NCI-H1417 (cell line): ENCODE measurements around the gene THRB.

Experiments used
- DNase-seq, 3 experiments: peaks; one replicate each; lab custom pipeline; 2025; lab: John Stamatoyannopoulos, UW

Gene THRB

DNA sequence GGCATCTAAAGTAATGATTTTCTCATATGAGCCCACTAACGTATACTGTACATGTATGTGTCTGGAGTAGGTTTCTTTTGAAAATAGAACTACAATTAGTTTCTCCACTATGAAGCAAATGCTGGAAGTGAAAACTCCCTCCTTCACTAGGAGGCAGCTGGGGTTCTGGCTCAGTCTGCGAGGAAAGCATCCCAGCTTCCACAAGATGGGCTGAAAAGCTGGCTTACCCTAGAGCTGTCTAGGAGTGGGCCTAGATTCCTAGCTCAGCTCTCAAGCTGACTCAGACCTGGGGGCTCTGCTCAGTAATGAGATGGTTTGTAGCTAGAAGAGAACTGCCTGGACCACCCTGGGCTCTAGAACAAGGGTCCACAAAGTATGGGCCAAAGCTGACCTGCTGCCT, 268.3 kb downstream of the THRB start:
- DNase-seq: no peak

DNA sequence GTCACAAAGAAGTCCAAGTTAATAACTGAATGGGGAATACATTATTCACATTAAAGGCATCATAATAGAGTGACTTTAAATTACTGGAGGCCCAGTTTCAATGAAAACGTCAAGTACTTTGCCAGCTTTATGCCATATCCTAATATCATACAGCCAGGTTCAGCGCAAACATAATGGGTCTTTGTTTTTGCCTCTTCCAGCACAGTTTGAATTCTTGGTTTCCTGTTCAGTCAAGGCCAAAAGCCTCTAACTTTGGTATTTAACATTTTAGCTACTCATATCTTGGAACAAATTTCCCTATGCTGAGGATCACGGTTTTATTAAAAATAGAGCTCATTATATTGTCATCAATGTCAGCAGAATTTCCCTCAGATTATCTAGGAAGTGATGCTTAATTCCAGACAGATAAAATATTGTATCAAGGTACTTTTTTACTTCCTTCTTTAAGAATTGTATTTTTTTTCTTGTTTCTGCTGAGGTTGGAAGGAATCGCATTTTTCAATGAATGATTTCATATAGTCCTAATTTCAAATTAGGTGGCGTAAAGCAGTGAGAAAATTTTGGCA, 269.2 kb downstream of the THRB start:
- DNase-seq: no peak

DNA sequence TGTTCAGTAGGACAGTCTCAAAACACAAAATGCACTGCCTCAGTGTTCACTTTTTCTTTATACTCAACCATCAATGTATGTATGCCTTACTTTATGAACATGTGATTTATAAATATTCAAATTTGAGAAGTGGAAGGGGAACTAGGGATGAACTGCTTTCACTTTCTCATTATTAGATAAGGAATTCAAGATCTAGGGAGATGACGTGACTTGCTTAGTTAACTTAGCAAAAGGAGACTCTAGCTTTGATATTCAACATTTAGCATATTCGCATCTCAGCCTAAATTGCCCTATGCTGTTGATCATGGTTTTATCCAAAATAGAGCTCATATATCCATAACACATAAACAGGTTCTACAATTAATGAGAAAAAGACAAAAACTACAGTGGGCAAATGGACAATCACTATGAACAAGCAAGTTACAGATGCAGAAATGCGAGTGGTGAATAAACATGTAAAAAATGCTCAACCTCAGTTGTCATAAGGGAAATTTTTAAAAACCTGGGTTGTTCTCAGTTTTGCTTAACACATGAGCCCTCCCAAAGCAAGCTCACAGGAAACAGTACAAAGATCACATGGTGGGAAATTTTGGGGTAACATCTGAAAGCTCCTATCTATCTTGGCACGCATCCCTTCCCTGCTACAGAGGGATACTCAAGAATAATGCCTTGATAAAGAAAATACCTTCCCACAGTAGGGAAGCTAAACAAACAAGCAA, 269.8 kb downstream of the THRB start:
- no peak for DNase-seq

DNA sequence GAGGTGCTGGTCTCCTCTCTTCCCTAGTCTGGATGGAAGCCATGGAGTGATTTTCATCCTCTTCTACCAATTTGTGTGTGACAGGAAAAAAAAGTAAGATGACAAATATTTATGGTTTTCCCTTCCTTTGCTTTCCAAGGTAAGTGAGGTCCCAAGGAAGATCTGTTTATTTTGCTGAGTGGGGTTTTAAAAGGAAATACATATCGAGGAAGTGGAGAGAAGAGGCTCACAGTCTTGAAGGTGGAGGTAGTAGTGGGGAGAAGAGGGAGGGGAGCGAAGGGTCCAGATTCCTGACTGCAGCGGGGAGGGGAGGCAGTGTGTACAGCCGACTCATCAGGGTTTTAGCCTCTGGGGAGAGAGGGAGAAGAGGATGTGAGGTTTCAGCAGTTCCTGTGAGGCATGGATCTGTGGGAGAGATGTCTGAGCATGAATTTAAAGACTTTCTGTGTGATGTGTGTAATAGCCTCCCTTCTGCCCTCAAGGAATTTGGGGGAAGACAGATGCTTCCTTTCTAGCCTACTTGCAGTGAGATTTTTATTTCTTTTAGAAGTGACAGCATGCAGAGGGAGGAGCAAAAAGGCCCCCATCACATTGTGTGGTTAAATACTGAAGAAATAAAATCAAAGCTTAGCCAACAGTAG, 272.4 kb downstream of the THRB start:
- DNase-seq: no peak

DNA sequence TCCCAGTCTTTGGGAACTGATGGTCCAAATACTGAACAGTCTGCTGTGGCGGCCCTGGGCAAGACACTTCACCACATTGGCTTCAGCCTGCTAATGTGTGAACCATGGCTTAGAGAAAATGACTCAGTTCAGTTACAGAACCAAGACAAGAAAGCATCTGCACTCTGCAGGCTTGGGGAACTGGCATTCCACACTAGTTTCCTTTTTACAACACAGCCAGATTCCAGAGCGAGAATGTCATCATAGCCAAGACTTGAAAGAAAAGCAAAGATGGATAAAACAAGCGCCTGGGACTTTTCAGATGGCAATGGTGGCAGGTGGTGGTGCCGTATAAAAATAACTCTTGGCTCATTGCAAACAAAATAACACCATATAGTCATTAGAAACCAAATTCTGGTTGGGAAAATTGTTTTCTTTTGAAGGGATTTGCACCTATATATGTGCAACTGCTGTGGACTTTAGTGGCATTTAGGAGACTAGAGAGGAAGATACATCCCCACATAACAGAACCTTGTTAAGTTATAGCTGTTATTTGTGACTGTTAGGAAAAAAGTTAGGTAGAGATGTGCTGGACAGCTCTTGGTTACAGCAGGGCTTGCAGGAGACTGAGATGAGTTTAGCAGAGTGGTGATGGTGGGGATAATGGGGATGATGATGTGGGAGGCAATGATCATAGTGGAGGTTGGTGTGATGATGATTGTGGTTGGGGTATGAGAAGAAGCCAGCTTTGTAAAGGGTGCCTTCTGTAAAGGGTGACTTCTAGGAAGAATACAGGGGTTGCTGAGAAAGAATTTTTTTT, 273.6 kb downstream of the THRB start:
- DNase-seq: no peak

DNA sequence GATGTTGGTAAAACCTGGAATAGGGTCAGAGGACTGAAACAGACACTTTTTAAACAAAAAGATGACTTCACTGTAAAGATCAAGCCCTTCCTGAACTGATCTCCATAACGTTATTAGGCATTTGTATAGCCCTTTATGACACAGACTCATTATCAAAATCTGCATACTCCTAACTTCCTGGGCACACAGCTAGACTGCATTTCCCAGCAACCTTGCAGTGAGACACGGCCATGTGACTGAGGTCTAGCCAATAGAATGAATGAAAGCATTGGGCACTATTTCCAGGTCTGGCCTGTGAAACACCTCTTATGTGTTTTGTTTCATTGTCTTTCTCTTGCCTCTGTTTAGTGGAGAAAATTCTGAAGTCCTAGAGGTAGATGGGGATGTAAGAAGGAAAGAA, 279.1 kb downstream of the THRB start:
- no peak for DNase-seq

DNA sequence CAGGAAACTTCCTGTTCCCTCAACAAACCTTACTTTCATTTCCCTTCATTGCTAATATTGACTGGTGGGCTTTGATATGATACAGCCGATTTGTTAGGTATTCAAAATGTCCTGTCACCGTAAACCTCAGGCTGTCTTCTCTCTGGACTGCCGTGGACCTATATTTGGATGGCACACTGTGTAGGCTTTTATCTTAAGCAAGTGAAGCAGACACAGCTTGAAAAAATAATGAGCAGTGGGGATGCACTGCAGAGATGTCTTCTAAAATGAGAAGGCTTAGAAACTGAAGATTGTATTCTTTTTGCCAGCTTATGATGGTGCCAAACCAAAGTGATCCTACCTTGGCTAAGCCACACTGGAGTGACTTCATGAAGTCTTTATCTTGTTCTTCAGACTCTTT, 283.3 kb downstream of the THRB start:
- no peak for DNase-seq

DNA sequence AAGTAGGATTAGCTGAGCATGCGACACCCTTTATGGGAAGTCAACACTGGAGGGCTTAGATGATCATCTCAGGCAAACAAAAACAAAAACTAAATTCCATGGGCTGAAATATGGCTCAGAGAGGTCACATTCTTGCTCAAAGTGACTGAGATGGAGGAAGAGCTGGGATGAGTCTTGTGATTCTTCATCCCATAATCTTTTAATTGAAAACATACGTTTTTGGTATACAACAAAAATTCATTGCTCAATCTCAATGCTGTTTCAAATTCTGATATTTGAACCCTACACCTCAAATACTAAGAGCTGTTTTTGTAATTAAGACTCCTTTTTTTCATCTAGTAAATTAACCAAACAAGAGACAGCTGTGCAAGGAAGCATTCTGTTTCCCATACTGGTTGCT, 292.6 kb downstream of the THRB start:
- no peak for DNase-seq

DNA sequence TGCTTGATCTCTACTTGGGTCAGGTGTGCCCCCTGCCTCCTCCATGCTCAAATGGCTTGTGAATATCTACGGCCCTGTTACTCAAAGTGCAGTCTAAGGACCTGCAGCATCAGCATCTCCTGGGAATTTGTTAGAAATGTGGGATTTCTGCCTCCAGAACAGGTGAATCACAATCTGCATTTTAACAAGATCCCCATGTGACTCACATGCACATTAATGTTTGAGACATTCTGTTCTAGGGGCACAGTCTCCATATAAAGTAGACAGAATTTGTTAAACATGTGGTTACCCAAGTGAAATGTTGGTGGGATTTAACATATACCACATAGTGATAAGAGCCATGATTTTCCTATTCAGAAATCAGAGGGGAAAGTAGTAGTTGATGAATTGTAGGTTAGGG, 293.3 kb downstream of the THRB start:
- DNase-seq: no peak

DNA sequence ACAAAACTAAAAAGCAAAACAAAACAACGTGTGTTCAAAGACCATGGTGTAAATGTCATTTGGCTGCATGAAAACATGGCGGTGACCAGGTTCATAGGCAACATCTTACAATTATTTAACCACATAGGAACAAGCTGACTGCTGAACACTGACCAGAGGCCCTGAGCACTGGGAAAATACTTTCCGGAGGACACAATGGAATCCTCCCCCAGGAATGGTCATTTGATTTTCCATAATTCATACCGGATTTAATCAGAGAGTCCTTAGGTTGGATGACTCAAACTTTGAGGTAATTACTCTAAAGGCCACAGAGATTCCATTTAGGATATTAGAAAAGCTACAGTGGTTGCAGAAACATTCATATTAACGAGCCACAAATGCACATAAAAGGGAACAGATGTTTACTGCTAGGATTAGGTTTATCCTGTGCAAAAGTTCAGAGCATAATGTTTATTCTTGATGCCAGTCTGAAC, 294.8 kb downstream of the THRB start:
- DNase-seq: no peak

DNA sequence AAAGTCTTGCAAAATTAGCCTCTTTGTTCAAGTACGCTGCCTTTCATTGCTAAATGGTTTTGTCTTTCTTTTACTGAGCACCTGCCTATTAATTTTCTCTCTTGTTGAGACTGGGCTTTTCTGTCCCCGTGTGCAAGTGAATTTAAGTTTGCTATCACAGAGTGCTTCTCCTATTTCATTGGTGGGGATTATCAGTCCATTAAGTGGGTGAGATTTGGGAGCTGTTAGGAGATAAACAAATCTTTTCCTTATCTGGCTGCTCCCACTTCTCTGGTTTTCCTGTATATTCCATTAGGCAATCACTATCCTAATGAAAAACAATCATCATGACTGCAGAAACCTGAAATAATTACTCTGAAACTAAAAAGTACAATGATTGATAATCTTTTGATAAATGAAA, 295.4 kb downstream of the THRB start:
- DNase-seq: no peak

DNA sequence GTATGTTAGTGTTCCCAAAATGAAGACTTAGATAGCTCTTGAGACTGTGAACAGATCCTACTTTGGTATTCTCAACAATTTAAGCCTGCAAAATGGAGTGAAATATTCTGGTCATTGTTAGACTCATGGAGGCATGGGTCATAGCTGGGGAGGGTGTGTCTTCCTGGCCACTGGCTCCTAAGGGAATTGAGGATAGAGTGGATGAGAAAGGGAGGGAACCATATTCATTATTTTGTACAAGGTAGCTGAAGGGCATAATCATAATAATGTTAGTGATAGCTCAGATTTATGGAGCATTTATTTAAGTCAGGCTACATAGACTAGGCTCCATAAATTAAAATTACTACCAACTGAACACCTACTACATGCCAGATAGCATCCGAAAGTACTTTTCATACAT, 295.9 kb downstream of the THRB start:
- no peak for DNase-seq

DNA sequence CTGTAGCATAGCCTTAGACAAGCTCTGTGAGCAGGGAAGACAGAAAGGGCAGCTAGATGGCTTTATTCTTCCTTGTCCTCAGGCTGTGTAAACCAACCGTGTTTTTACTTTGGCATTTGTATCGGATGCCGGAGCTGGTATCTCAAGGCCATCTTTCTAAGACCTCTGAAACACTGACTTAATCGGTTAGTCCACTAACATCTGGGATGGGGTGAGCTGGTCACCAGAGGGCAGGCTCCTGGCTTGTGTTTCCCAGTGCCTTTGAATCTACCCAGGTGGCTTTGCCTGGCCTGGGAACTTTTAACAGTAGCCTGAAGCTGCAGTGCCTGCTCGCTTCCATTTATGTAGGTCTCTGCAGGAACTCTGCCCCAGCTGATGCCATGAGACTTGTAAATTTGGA, 296.8 kb downstream of the THRB start:
- DNase-seq: no peak

DNA sequence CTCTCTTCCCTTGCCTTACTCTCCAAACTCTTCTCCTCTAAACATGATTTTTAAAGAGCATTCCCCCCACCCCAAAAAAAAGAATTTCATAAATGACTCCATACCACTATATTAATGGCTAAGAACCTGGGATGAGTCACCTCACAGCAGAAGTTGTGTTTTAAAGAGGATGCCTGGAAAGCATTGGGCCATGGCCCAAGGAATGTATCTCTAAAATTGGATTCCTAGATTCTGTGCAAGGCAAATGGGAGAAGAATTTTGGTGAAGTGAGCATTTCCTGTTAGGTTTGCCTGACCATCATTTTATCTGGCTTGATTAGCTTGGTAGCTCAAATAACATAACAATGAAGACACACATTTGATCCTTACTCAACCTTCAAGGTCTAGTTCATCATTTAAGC, 298.1 kb downstream of the THRB start:
- DNase-seq: no peak

DNA sequence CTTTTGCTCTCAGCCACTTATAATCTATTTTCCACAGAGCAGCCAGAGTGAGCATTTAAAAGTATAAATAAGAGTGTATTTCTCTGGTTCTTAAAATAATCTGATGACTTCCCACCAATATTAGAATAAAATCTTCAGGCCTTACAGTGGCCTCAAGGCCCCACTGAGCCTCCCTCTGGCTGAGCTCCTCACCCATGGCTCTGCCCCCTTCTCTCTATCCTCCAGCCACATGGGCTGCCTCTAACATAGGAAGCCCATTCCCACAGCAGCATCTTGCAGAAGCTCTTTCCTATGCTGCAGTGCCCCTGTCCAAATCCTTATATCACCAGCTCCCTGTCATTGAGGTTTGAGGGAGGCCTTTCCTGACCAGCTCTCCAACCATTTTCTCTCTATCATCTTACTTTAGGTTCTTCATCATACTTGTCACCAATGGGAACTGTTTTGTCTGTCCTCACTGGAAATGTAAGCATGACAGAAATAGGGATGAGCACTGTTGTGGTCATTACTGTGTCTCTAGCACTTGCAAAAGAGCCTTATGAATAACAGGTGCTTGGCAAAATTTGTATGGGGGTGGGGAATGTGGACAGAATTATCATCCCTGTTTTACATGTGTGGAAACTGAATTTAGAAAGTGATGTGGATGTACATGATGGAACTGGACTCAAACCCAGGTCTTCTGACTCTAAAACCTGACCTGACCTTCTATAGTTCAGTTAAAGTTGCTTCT, 299.0 kb downstream of the THRB start:
- no peak for DNase-seq

DNA sequence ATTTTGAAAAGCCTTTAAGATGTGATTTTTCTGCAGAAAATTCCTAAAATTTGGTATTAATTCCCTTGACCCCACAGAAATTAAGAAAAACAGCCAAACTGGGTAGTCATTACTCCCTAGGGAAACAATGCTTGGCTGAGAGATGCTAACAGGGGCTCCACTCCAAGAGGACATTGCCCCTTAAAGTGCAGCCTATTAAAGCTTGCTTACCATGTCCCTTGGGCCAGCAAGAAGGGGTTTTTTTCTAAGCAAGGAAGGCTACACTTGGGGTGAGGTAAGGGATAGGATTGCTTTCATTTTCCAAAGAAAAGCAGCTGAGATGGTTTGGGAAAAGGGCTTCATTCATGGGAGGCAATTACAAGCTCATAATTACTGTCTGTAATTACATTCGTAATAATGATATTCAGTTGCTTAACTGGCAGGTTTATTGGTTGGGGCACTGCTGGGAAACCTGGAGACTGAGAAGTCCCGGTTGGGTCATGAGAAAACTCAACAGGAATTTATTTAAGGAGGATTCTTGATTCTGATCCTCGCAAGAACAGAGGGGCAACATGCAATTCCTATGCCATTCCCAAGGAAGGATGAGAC, 302.1 kb downstream of the THRB start:
- peak in 2 of 3 experiments; percentile 26 to 53 for DNase-seq

DNA sequence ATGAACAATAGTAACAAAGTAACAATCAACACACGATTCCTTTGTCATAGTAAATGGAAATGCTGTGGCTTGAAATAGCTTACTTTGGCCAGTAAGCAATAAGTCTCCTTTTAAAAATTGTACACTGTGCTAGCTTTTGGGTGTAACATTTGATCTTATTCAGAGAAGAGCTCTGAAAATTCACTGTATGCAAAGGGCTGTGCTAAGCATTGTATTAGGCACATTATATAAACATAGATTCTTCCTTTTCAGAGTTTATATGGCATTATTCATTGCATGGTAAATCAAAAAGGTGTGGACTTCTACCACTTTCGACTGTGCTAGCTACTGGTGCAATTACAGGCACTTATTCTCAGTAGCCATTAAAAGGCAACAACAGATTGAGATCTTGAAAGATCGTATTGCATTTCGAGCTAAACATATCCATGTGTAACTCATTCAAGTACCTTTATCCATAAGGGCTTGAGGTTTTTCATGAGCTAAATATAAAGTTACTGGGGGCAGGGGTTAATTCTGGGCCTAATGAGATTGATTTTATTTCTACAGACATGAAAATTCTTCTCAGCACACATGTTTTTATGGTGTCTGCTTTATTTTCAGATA, 302.7 kb downstream of the THRB start:
- peak; percentile 12 to 48 (median 46) for DNase-seq

DNA sequence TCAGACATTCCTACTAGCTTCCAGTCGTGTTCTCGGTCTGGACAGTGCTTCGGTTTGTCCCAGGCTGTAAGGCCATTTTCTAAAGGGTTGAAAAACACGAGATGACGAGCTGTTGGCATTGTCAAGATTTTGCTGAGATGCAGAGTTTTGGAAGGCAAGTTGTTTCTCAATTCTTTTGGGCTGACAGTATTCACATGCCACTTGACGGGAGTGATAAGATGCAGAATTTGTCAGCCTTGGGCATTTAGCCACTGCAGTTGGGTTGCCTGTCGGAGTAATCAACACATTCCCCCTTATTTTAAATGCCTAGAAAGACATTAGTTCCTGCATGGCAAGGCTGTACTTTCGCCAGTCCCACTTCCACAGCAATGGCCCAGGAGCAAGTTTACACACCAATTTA, 304.4 kb downstream of the THRB start:
- DNase-seq: no peak

DNA sequence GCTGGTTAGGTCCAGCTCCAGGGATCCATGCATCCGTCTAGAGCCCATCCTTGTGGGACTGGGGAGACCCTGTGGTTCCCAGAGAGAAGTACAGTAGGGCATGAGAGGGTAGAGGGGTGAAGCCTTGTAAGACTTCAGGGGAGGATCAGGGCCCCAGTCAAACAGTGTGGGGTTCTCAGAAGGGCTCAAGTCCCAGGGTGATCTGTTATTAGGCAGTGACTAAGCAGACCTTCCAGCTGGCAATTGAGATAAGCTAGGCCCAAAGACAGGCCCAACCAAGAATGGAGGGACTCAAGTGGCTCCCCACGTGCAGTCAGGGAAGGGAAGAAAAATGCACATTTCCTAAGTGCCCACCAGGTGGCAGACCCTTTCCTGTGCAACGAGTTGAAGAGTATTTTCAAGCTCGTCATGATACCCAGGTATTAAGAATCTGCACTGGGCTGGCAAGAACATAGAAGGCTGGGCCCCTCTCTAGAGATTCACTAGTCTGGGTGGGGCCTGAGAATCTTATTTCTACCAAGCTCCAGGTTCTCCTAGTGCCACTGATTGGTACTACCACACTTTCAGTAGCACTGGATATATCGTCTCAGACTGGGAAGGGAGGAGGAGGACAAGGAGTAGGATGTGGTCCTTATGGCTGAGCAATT, 308.8 kb downstream of the THRB start:
- peak; percentile 41 to 71 (median 47) for DNase-seq

DNA sequence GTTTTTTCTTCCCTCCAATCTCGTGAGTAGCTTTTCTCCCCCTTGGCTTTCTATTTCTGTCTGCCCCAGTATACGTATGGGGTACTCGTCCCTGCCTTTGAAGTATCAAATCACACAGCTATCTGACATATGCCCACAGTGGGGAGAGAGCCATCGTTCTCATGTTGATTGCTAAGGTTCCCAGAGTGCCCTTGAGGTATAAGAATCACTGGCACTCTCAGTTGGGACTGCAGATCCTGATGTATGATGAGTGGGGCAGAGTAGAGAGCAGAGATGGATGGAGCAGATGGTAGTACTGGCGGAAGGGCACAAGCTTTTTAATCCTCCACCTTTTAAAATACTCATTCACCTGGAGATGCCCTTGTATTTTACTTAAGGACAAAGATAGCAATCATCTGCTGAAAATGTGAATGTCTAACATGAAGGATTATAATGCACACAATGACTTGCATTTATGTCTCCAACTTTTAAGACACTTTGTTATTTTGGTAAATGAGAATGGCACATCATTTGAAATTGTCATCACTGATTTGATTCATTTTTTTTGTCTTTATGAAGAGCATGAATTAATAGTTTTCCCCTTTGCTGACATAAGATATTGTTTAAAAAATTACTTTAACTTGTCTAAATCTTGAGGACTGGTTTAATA, 310.0 kb downstream of the THRB start:
- DNase-seq: no peak
